ENCODE measurements around the gene RAD9A.

DNA sequence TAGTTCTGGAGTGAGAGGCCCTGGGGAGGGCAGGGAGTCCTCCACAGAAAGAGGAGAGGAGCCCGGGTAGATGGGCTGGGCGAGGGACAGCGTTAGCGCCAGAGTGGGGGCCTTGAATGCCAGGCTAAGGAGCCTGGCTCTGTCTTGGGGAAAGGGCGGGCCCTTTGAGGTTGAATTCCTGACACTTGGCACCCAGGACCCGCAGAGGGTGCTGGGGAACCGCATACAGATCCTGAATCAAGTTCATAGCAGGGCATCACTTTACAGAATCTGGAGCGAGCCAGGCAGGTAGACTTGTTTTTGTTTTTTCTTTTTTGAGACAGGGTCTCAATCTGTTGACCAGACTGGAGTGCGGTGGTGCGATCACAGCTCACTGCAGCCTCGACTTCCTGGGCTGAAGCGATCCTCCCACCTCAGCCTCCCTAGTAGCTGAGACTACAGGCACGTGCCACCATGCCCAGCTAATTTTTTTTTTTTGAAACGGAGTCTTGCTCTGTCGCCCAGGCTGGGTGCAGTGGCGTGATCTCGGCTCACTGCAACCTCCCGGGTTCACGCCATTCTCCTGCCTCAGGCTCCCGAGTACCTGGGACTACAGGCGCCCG is 29.7 kb downstream of the RAD9A start:
- TF ChIP-seq TAF1 (IDR thresholded peaks at IDR 0.05; ENCODE audit: borderline replicate concordance, low read depth, low read length) (no peak), POLR2A (IDR thresholded peaks at IDR 0.05; ENCODE audit: low read depth, low read length) (no peak), POLR2AphosphoS5 (IDR thresholded peaks at IDR 0.05; ENCODE audit: low read depth, low read length) (no peak)

Measured in GM12892 (cell line).